Stimulated activated CD8-positive, alpha-beta memory T cell treated with anti-CD3 and anti-CD28 coated beads, Interleukin-2, amount 100 ng/mL, for 1 hour (primary cell): Measurements from ENCODE around the gene STK35.

Experiments
- DNase-seq, 2 donors: peaks; one replicate each; pipeline ENCODE4 v3.0.0-alpha.2; 2020; ENCODE audit warnings: low read depth in 2 of 2

The STK35 gene

GRCh38 chr20:2104236-2104635, 2.6 kb downstream of the STK35 start:
- no peak for DNase-seq

GRCh38 chr20:2108498-2108897, 6.9 kb downstream of the STK35 start:
- no peak for DNase-seq

- DNase-seq, result no peak
These were observed 7.4 kb downstream of the STK35 start for GRCh38 chr20:2108987-2109386.

GRCh38 chr20:2109425-2110210, 8.0 kb downstream of the STK35 start:
- no peak for DNase-seq

GRCh38 chr20:2112910-2113309, 11.3 kb downstream of the STK35 start:
- DNase-seq, result no peak

GRCh38 chr20:2114127-2114959, 12.7 kb downstream of the STK35 start:
- no peak for DNase-seq

- no peak for DNase-seq
These were observed 13.5 kb downstream of the STK35 start for GRCh38 chr20:2114990-2115681.

- DNase-seq, result no peak
These were observed 14.7 kb downstream of the STK35 start for GRCh38 chr20:2116170-2116940.

- DNase-seq, result no peak
These were observed 17.2 kb downstream of the STK35 start for GRCh38 chr20:2118783-2119182.

GRCh38 chr20:2122936-2123335, 21.3 kb downstream of the STK35 start:
- no peak for DNase-seq

- DNase-seq, result no peak
These were observed 22.1 kb downstream of the STK35 start for GRCh38 chr20:2123720-2124119.

GRCh38 chr20:2124564-2125213, 23.1 kb downstream of the STK35 start:
- DNase-seq, result no peak

- DNase-seq, result no peak
These were observed 24.0 kb downstream of the STK35 start for GRCh38 chr20:2125474-2126112.

GRCh38 chr20:2127238-2127637, 25.6 kb downstream of the STK35 start:
- DNase-seq, result no peak

GRCh38 chr20:2128542-2128941, 26.9 kb downstream of the STK35 start:
- DNase-seq, result no peak

- no peak for DNase-seq
These were observed 28.5 kb downstream of the STK35 start for GRCh38 chr20:2130062-2130591.

- no peak for DNase-seq
These were observed 29.1 kb downstream of the STK35 start for GRCh38 chr20:2130683-2131082.

- no peak for DNase-seq
These were observed 29.7 kb downstream of the STK35 start for GRCh38 chr20:2131366-2131765.

GRCh38 chr20:2132461-2132901, 30.9 kb downstream of the STK35 start:
- no peak for DNase-seq
